IMR-90 (cell line): ENCODE measurements around the gene RPS19. TPM values are rescaled to one million over a fixed set of nuclear protein-coding genes. Genes with fewer than 3 reads are reported as not detected.

ENCODE experiments used
- ATAC-seq: fragments of 200-7000 bp; cut with Tn5 transposase; 2 replicates; pipeline ENCODE4 v1.9.1; 2020; ENCODE audit warnings: low read depth, mild to moderate bottlenecking, moderate library complexity
- BruUV-seq: library from RNA; stranded (reverse); fragments of 400-500 nt; replicated peaks from 2 replicates; lab custom pipeline; 2021; lab: Mats Ljungman, UMichigan
- CTCF ChIA-PET: fragments of 300-600 bp; formaldehyde crosslinking; extraction: SDS; loops from one replicate; lab custom pipeline; 2021; ENCODE audit warnings: antibody characterized with exemption; lab: Yijun Ruan, JAX
- POLR2A ChIA-PET: fragments of 300-600 bp; sonication (Branson Sonifier 250); formaldehyde crosslinking; loops from one replicate; lab custom pipeline; 2022; ENCODE audit warnings: antibody characterized with exemption; ENCODE audit not compliant: unreplicated experiment; lab: Charles Lee
- DNase-seq: peaks from one replicate; pipeline ENCODE4 v3.0.0; 2013
- H2AFZ ChIP-seq: replicated peaks from 2 replicates; pipeline ENCODE3; 2013; ENCODE audit warnings: low read length, mild to moderate bottlenecking; ENCODE audit not compliant: poor library complexity
- H2AK5ac ChIP-seq: 2 replicates; pipeline ENCODE4 v1.6.1; 2013; ENCODE audit warnings: low read depth, low read length, inconsistent platforms
- H2AK9ac ChIP-seq: replicated peaks from 2 replicates; pipeline ENCODE3; 2013; ENCODE audit warnings: mild to moderate bottlenecking, low read depth, low read length, moderate library complexity; ENCODE audit not compliant: poor library complexity
- H2BK120ac ChIP-seq: 2 replicates; pipeline ENCODE4 v1.6.1; 2013; ENCODE audit warnings: low read depth, low read length, inconsistent platforms
- H2BK15ac ChIP-seq: 3 replicates; pipeline ENCODE4 v1.6.1; 2013; ENCODE audit warnings: low read depth, low read length, inconsistent platforms
- H2BK20ac ChIP-seq: 2 replicates; pipeline ENCODE4 v1.6.1; 2013; ENCODE audit warnings: low read depth, mild to moderate bottlenecking, inconsistent platforms, low read length, moderate library complexity
- H2BK5ac ChIP-seq: 2 replicates; pipeline ENCODE4 v1.6.1; 2013; ENCODE audit warnings: mild to moderate bottlenecking, low read depth, low read length, inconsistent platforms; ENCODE audit not compliant: poor library complexity, severe bottlenecking
- H3K14ac ChIP-seq: replicated peaks from 2 replicates; pipeline ENCODE4 v1.6.1; 2013; ENCODE audit warnings: low read depth, low read length, inconsistent platforms
- H3K18ac ChIP-seq: 2 replicates; pipeline ENCODE4 v1.6.1; 2013; ENCODE audit warnings: low read depth, low read length, control low read depth
- H3K23ac ChIP-seq: 2 replicates; pipeline ENCODE4 v1.6.1; 2013; ENCODE audit warnings: low read depth, low read length, inconsistent platforms
- H3K27ac ChIP-seq: 2 replicates; pipeline ENCODE4 v1.5.1; 2013; ENCODE audit warnings: mild to moderate bottlenecking, control low read depth, low read length; ENCODE audit not compliant: insufficient read depth
- H3K27me3 ChIP-seq: 2 replicates; pipeline ENCODE4 v1.6.1; 2013; ENCODE audit warnings: low read length; ENCODE audit not compliant: control insufficient read depth, insufficient read depth
- H3K36me3 ChIP-seq: 2 replicates; pipeline ENCODE4 v1.6.1; 2013; ENCODE audit warnings: low read length, mixed read lengths; ENCODE audit not compliant: control insufficient read depth, insufficient read depth
- H3K4ac ChIP-seq: 2 replicates; pipeline ENCODE4 v1.6.1; 2013; ENCODE audit warnings: low read depth, low read length, inconsistent platforms
- H3K4me1 ChIP-seq: 2 replicates; pipeline ENCODE4 v1.6.1; 2013; ENCODE audit warnings: low read length, mixed read lengths; ENCODE audit not compliant: control insufficient read depth, insufficient read depth
- H3K4me2 ChIP-seq: 2 replicates; pipeline ENCODE4 v1.6.1; 2013; ENCODE audit warnings: low read depth, mild to moderate bottlenecking, control low read depth, low read length, moderate library complexity
- H3K4me3 ChIP-seq: 2 replicates; pipeline ENCODE4 v1.5.1; 2013; ENCODE audit warnings: low read depth, mild to moderate bottlenecking, control low read depth, low read length, moderate library complexity; ENCODE audit not compliant: insufficient read depth
- H3K56ac ChIP-seq: 2 replicates; pipeline ENCODE4 v1.6.1; 2013; ENCODE audit warnings: low read length, inconsistent platforms; ENCODE audit not compliant: insufficient read depth; ENCODE audit errors: extremely low read depth
- H3K79me1 ChIP-seq, 2 experiments: 2 replicates each; pipeline ENCODE4 v1.6.1; 2013; ENCODE audit warnings: low read length in 2 of 2, inconsistent platforms in 1 of 2, low read depth in 1 of 2
- H3K9ac ChIP-seq: 2 replicates; pipeline ENCODE4 v1.6.1; 2013; ENCODE audit warnings: low read depth, low read length, control low read depth
- H3K9me1 ChIP-seq: 2 replicates; pipeline ENCODE4 v1.6.1; 2013; ENCODE audit warnings: low read length, inconsistent platforms; ENCODE audit not compliant: insufficient read depth
- H3K9me3 ChIP-seq: 2 replicates; pipeline ENCODE4 v1.6.1; 2013; ENCODE audit warnings: low read length; ENCODE audit not compliant: control insufficient read depth, insufficient read depth
- H4K20me1 ChIP-seq: 2 replicates; pipeline ENCODE4 v1.6.1; 2013; ENCODE audit warnings: low read length, inconsistent platforms; ENCODE audit not compliant: insufficient read depth
- H4K5ac ChIP-seq: 2 replicates; pipeline ENCODE4 v1.6.1; 2013; ENCODE audit warnings: mild to moderate bottlenecking, low read depth, low read length, control low read depth
- H4K8ac ChIP-seq, 2 experiments: 2 replicates each; pipeline ENCODE4 v1.6.1; 2013; ENCODE audit warnings: low read depth in 2 of 2, low read length in 2 of 2, control low read depth in 1 of 2, inconsistent platforms in 1 of 2
- H4K91ac ChIP-seq: 2 replicates; pipeline ENCODE4 v1.6.1; 2013; ENCODE audit warnings: low read depth, low read length, inconsistent platforms; ENCODE audit not compliant: insufficient read depth
- BHLHE40 ChIP-seq: fragments of 150-350 bp; IDR thresholded peaks from 2 replicates; pipeline ENCODE4 v1.6.1; 2016; ENCODE audit warnings: mild to moderate bottlenecking, low read depth, low read length
- FOS ChIP-seq: fragments of 150-350 bp; IDR thresholded peaks from 2 replicates; pipeline ENCODE4 v1.6.1; 2016; ENCODE audit warnings: low read depth, low read length
- MXI1 ChIP-seq: IDR thresholded peaks from 2 replicates; pipeline ENCODE4 v1.6.1; 2012; ENCODE audit warnings: low read depth, mild to moderate bottlenecking, low read length, moderate library complexity, borderline replicate concordance
- NFE2L2 ChIP-seq: fragments of 150-350 bp; IDR thresholded peaks from 2 replicates; pipeline ENCODE4 v1.6.1; 2016; ENCODE audit warnings: low read depth, mild to moderate bottlenecking, low read length
- POLR2A ChIP-seq: IDR thresholded peaks from 2 replicates; pipeline ENCODE4 v1.6.1; 2012; ENCODE audit warnings: mild to moderate bottlenecking, low read depth, low read length
- SMC3 ChIP-seq: fragments of 150-350 bp; IDR thresholded peaks from 2 replicates; pipeline ENCODE4 v1.6.1; 2016; ENCODE audit warnings: low read depth, mild to moderate bottlenecking, antibody characterized with exemption, low read length, moderate library complexity
- WGBS, 2 experiments: methylation state at CpG; one replicate each; pipeline versions ENCODE4 v1.1.5 to v1.1.7; 2013; ENCODE audit warnings: missing lambda C conversion rate in 2 of 2; ENCODE audit not compliant: insufficient read length in 1 of 2; ENCODE audit errors: extremely low coverage in 2 of 2; 5-methylcytosine and 5-hydroxymethylcytosine counted together
- dilution Hi-C: fragments of 300-500 bp; cut with HindIII; formaldehyde crosslinking; loops from one replicate; pipeline ENCODE4 v1.14.3; 2018; ENCODE audit warnings: low sequenced_read_pairs; ENCODE audit not compliant: unreplicated experiment
- in situ Hi-C: fragments of 300-500 bp; cut with MboI; formaldehyde crosslinking; loops from 3 replicates; pipeline ENCODE4 v1.14.3; 2019; ENCODE audit warnings: low sequenced_read_pairs, inconsistent platforms, mixed read lengths
- intact Hi-C: fragments of 100-400 bp; cut with micrococcal nuclease; formaldehyde crosslinking; loops from 2 replicates; pipeline ENCODE4 v1.10.0; 2022
- polyA plus RNA-seq, 3 experiments: library from polyadenylated mRNA; depleted of rRNA; stranded (reverse); fragments of >200 nt; gene quantifications; 2 replicates each; pipeline ENCODE4 v1.2.3, GENCODE V29; 2012; ENCODE audit warnings: low replicate concordance in 1 of 3
- total RNA-seq: library from RNA; depleted of rRNA; stranded (reverse); fragments of >200 nt; gene quantifications from 2 replicates; pipeline ENCODE4 v1.2.3, GENCODE V29; 2012

RPS19 gene
- total and polyA plus RNA-seq, 2 of the 4 experiments (the other 2 are of a cell fraction): 230 to 3,988 TPM

- ChIA-PET POLR2A (no interaction called here), CTCF (no interaction called here)
- Histone ChIP-seq H3K27ac (no peak overlapping the region), H3K79me1 (no peaks in the 10 kb centered on the region), H2AK9ac (no peak overlapping the region), H3K18ac (no peak overlapping the region), H4K20me1 (no peaks in the 10 kb centered on the region), H4K8ac (no peak overlapping the region), H2BK15ac (no peak overlapping the region), H4K5ac (no peak overlapping the region), H4K91ac (no peak overlapping the region), H2AK5ac (no peak overlapping the region), H3K4me3 (no peak overlapping the region), H3K9me3 (no peaks in the 10 kb centered on the region), H2AFZ (no peak overlapping the region), H3K23ac (no peak overlapping the region), H3K14ac (no peak overlapping the region), H3K4me1 (no peaks in the 10 kb centered on the region), H2BK120ac (no peak overlapping the region), H2BK20ac (no peak overlapping the region), H3K27me3 (peaks cover 40% of the 10 kb centered on the region), H2BK5ac (no peak overlapping the region), H3K4ac (no peak overlapping the region), H3K36me3 (no peaks in the 10 kb centered on the region), H3K4me2 (no peak overlapping the region), H3K56ac (no peak overlapping the region), H3K9me1 (no peaks in the 10 kb centered on the region), H3K9ac (no peak overlapping the region)
- no CpG with 5 or more reads among the region's 2 CpGs for WGBS, 2 experiments
- DNase-seq (no peak), ATAC-seq (no peak)
- intact Hi-C loops: no loop called here
- no TSS peak for BruUV-seq
- in situ Hi-C loops: no loop called here
- TF ChIP-seq SMC3: no peak
- no peak for TF ChIP-seq FOS
- no peak for TF ChIP-seq MXI1
- TF ChIP-seq POLR2A: no peak
- TF ChIP-seq NFE2L2: no peak
- TF ChIP-seq BHLHE40: peak; percentile 60
- dilution Hi-C loops: no loop called here
Observed at GRCh38 chr19:41849067-41849466, 11.0 kb upstream of the RPS19 start.
